ENCODE results near the gene STS. TPM values are rescaled to one million over a fixed set of nuclear protein-coding genes. Genes with fewer than 3 reads are reported as not detected.

STS gene, protein sequence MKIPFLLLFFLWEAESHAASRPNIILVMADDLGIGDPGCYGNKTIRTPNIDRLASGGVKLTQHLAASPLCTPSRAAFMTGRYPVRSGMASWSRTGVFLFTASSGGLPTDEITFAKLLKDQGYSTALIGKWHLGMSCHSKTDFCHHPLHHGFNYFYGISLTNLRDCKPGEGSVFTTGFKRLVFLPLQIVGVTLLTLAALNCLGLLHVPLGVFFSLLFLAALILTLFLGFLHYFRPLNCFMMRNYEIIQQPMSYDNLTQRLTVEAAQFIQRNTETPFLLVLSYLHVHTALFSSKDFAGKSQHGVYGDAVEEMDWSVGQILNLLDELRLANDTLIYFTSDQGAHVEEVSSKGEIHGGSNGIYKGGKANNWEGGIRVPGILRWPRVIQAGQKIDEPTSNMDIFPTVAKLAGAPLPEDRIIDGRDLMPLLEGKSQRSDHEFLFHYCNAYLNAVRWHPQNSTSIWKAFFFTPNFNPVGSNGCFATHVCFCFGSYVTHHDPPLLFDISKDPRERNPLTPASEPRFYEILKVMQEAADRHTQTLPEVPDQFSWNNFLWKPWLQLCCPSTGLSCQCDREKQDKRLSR
- 0.51 and 1.5 TPM in 2 replicates for total RNA-seq (2014; rRNA removed; shearing (Covaris generic))

DNA sequence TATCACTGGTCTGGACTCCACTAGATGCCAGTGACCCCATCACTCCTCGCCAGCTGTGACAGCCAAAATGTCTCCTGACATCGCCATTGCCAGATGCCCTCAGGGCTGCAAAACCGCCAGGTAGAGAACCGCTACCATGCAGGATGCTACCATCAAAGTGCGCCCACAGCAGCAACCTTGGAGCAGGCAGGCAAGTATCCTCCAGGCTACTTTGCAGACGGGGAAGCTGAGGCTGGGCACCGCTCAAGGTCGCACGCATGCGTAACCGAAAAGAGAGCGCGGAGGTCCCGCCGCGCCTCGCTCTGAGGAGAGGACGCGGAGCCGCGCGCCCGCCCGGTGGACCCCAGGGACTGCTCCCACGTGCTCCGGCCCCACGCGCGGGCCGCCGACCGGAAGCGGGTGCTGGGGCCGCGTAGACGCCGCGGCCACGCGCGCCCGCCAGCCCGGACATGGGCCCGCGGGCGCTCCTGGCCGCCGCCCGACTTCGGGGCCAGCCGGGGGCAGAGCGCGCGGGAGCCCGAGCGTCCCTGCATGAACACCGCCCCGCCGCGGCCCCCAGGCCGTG lies at the start of gene STS:
STS (plus strand) TSS at position 300 of the 565 bp plus-strand sequence. CDS start 105,488 bp downstream, outside the sequence.
- DNase-seq (ENCODE audit: low read depth): peak; percentile 5

DNA sequence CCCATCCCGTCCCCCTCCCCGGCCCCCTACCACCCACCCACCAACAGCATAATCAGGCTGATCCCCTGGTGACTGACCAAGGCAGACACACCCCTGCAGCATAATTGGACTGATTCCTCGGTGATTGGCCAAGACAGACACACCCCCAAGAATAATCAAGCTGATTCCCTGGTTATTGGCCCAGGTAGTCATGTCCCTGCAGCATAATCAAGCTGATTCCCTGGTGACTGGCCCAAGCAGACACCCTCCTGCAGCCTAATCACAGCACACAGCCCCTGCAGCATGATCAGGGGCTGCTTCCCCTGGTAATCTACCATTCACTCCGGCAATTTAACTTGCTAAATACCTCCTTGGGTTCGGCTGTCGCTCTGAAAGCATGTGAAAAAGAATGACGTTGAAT lies 47.5 kb upstream of the STS start:
- no peak for DNase-seq (ENCODE audit: low read depth)

DNA sequence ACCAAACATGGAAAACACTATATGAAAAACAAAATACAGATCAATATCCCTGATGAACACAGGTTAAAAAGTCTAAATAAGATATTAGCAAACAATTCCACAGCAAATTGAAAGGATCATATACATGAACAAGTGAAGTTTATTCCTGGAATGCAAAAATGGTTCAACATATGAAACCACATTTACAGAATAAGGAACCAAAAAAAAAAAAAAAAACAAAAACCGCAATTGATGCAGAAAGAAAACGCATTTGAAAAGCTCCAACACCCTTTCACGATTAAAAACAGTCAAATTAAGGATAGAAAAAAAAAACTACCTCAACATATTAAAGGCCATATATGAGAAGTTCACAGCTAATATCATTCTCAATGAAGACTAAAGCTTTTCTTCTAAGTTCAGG lies 45.4 kb upstream of the STS start:
- DNase-seq (ENCODE audit: low read depth): no peak

DNA sequence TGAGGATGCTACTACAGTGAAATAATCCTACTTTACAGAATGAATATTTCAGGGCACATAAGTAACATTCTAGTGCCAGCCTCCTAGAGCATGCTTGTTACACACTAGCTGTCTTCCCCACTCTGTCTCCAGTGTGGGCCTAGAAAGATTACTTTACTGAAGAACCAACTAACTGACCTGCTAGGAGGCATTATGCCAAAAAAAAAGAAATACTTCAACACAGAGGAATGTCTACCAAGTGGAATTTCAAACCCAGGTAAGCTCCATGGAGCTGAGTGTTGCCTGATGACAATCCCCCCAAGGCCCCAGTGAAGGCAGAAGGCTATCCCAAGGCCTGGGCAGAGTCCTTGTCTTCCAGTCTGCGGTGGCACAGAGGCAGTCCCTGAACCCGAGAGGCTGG lies 40.9 kb upstream of the STS start:
- no peak for DNase-seq (ENCODE audit: low read depth)

DNA sequence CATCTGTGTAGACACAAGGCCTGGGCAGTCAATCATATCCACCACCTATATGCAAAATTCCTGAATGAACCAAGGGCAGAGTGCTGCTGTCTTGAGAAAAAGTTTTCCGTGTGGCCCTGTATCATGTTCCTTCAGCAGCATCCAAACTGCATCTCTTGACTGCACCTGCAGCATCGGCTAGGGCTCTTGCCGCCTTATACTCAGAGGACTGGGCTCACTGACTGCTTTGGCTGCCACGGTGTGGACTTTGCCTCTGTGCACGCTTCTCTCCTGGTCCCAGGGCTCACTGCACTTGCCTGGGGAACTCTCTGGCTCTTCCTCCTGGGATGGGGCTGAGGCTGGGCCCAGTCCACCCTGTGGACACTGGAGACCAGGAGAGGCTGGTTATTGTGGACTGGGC lies 39.5 kb upstream of the STS start:
- no peak for DNase-seq (ENCODE audit: low read depth)

DNA sequence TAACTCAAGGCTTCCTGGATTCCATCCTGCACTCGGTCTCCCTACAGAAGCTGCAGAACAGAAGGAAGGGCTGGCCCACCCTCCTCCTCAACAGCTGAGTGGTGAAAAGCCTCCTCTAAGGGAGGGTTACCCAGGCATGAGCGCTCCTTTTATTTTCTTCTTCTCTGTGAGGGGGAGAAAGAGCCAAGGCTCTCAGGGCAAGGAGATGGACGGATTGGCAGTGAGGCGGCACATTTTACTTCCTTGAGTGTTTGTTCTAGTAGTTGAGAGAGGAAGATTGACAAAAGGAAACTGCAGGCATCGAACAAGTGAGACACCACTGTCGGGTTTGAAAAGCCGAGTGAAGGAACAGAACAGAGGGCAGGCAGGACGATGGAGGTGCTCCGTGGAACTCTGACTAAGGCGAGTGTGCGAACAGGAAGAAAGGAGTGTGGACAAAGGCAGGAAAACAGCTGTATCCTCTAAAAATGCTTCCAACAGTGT lies 38.4 kb upstream of the STS start:
- DNase-seq (ENCODE audit: low read depth): no peak

DNA sequence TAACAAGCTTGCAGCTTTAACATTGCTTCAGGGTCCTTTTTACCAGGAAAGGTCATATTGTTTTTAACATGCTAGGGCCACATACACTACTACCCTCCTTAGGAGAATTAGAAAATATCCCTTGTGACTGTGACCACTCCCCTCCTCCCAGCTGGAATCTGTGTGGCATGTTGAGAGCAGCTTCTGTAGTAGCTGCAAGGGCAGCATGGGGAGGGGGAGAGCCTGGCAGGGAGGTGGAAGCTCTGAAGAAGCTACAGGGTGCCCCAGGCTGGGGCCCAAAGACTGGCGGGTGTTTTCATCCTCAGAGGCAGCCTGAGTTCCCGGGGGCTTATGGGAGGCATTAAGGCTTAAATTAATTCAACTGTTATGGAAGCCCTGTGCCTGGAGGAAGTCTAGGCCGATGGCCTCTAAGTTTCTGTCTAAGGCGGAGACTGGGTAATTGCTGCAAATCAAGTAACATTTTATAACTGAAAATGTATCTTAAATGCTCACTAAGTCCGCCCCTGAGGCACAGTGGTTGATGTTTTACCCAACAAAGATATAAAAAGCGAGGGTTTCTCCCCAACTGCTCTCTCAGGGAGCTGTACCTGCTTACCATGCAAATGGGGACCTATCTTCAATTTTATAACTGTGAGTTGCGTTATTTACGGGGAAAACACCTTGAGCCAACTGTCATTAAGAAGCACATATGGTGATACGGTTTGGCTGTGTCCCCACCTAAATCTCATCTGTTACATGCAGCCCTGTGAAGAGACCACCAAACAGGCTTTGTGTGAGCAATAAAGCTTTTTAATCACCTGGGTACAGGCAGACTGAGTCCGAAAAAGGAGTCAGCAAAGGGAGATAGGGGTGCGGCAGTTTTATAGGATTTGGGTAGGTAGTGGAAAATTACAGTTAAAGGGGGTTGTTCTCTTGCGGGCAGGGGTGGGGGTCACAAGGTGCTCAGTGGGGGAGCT lies 37.4 kb upstream of the STS start:
- DNase-seq (ENCODE audit: low read depth): no peak

DNA sequence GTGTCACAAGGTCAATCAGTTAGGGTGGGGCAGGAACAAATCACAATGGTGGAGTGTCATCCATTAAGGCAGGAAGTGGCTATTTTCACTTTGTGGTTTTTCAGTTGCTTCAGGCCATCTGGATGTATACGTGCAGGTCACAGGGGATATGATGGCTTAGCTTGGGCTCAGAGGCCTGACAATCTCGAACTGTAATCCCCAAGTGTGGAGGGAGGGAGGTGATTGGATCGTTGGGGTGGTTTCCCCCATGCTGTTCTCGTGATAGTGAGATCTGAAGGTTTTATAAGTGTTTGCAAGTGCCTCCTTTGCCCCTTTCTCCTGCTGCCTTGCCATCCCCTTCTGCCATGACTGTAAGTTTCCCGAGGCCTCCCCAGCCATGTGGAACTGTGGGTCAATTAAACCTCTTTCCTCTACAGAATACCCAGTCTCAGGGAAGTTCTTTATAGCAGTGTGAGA lies 36.7 kb upstream of the STS start:
- peak; percentile 32 for DNase-seq (ENCODE audit: low read depth)

DNA sequence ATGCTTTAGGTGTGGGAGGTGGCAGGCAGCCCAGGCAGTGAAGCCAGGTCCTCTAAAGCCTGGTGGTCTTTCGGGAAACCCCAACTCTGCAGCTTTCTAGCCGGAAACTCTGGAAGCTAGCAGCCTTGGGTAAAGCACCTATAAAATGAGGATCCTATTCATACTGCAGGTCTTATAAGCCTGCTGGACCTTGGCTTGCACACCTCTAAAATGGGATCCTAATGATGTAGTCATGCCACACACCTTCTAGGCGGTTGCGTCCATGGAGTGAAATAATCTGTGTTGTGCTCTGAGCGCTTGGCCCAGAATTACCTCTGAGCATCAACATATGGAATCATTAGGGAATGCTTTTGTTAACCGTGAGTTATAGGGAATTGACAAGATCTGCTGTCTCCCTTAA lies 36.0 kb upstream of the STS start:
- no peak for DNase-seq (ENCODE audit: low read depth)

DNA sequence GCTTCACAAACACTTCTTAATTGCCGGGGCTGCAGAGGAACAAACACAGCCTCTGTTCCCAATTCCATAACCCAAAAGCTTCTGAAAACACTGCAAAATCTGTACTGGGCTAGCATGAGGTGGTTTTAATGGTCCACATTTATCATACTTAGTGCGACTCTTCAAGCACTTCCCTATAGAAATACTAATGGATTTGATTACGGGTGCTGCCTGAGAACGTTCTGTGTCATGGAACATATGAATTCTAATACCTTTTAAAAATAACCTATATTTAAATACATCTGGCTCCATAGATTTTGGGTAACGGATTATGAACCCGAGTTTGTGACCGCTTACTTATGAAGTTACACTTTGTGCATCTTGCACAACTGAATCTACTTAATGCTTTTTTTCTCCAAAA lies 35.4 kb upstream of the STS start:
- no peak for DNase-seq (ENCODE audit: low read depth)

DNA sequence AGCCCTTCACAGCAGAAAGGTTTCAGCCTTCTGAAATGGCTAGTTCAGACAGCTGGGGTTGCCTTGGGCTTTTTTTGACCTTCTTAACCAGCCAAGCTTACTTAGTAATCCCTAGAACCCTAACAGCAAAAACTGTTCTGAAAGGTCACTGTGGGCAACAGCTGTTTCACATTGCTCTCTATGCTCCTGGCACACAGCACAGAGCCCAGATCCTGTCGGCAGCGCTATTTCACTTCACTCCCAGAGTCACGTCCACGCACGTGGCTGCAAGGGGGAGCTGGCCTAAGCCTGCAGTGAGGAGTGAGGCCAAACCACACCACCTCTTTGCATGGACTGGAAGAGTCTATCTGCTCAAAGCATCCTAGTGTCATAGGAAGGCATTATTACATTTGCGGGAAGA lies 32.0 kb upstream of the STS start:
- DNase-seq (ENCODE audit: low read depth): no peak

DNA sequence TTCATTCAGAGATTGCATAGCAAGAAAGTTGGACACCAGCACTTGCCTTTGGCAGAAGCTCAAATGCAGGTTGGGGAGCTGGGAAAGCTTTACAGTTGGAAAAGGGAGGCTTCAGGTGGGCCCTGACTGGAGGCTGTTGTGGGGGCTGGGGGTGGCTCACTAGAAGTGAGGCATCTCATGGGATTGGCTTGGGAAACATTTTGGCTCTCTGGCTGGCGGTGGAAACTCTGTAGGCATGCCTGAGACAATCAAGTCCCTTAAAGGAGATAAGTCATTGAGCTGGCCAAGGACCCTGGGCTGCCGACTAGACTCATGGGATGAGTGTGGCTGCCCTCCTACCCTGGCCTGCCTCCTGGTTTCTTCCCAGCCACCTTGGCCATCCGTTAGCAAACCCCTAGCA lies 31.4 kb upstream of the STS start:
- DNase-seq (ENCODE audit: low read depth): no peak

DNA sequence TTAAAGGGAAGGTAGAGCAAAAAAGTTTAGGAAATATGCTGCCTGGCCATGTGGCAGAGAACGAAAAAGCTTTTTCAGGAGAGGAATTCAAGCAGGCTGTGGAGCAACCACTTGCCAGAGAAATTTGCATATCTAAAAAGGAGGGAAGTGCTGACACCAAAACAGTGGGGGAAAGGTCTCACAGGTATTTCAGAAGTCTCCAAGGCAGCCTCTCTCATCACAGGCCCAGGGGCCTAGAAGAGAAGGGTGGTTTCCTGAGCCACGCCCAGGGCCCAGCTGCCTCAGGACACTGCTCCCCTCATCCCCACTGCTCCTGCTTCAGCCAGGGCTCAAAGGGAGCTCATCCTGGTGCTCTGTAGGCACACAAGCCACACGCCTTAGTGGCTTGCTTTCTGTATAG lies 29.9 kb upstream of the STS start:
- DNase-seq (ENCODE audit: low read depth): no peak

DNA sequence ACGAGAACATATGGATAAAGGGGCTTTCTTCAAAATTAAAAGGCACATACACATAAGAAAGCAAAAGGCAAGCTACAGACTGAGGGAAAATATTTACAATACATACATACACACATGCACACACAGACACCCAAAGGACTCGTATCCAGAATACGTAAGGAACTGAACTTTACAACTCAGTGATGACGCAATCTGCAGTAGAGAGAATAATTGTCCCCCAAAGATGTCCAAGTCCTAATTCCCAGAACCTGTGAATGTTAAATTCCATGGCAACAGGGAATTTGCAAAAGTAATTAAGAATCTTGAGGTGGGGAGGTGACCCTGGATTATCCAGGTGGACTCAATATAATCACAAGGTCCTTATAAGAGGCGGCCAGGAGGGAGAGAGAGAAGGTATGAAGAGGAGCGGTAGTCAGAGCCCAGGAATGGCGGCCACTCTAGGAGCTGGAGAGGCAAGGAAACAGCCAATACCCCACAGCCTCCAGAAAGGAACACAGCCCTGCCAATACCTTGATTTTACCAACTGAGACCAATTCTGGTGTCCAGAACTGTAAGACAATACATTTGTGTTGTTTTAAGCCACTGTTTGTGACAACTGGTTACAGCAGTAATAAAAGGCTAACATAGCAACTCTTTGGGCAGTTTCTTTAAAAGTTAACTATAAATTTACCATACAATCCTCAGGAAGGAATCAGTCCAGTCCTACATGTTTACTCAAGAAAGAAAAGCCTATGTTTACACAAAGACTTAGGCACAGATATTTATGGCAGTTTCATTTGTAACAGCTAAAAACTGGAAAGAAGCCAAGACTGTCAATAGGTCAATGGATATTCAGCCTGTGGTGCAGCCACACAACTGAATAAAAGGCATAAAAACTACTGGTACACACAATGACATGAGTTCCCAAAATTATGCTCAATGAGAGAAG lies 27.3 kb upstream of the STS start:
- no peak for DNase-seq (ENCODE audit: low read depth)

DNA sequence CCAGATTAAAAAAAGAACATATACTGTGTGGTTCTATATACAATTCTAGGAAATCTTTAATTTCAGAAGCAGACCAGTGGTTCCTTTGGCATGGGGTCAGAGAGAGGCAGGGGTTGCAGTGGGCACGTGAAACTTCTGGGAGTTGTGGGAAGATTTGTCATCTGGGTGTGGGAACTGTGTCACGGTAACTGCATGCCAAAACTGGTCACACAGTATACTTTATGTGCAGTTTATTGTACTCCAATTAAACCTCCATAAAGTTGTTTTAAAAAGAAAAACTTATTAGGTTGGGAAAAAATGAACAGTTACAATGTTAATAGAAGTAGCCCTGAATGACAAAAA lies 26.7 kb upstream of the STS start:
- DNase-seq (ENCODE audit: low read depth): no peak

DNA sequence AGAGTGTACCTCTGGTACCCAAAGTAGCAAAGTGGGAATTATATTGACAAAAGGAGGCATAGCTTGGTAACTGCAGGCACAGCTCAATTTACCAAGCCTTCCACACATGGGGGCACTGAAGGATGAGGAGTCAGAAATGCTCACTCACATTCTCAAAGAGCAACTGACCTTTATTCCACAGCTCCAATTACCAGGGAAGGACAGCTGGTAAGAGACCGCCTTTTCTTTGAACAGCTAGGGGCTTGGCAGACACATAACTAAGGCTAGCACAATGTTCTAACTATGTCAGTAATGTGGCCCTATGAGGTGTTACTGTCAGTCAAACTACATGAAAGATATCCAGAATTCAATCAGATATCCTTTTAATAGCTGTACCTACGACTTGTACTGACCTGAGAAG lies 20.5 kb upstream of the STS start:
- DNase-seq (ENCODE audit: low read depth): no peak

DNA sequence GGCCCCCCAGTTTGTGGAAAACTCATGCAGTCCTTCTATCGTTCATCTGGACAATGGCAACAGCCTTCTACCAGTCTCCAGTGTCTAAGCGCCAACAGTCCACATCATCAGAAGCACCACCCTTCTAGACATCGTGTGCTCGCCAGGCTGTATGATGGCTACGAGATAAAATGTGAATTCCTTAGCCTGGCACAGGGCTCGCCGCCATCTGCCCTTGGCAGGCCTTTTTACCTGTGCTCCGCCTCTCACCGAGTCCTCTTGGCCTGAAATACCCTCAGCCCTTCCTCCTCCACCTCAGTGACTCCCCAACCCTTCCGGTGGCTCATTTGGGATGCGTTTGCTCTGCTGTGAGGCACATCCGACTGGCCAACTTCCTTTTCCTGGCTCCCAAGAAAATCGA lies 15.9 kb upstream of the STS start:
- no peak for DNase-seq (ENCODE audit: low read depth)

DNA sequence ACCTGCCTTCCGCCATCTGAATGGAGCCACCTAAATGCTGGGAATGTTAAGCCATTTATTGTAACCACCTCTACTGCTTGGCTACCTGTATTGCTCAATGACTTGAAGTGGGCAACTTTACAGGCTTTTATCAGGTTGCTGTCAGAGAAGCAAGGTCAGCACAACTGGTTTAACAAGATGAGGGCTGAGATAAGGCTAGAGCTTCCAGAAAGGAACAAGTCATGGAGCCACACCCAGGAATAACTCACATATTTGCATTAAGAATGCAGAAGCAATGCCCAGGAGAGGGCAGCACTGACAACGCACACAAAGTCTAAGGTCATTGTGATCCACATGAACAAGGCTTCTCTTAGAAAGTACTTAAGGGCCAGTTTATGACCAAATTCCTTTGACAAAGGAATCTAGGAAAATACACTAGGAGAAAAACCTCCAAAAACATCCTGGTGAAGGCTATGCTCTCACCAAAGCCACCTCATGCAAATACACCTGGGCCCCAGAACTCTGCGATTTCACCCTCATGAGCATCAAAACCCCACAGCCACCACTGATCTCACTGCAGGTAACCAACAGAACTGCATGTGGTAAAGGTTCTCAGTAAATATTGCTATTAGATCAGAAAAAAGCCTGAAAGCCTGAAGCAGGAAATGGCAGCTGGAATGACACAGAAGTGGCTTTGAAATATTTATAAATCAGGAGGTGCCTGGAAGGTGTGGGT lies 15.0 kb upstream of the STS start:
- peak; percentile 56 for DNase-seq (ENCODE audit: low read depth)

DNA sequence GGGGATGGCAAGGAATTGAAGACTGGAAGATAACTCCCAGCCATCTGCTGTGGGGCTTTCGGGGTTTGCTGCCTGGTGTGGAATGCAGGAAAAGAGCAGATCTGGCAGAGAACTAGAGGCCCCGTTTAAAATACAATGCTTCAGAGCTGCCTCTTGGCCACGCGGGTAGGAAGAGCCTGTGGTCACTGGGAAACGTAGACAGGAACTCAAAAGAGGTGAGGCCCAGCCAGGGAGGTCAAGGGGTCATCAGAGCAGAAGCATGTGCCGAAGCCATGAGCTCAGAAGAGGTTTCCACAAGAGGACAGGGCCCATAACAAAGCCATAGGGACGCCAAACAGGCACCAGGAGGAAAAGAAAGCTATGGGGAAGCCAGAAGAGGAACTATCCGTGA lies 14.5 kb upstream of the STS start:
- DNase-seq (ENCODE audit: low read depth): no peak

DNA sequence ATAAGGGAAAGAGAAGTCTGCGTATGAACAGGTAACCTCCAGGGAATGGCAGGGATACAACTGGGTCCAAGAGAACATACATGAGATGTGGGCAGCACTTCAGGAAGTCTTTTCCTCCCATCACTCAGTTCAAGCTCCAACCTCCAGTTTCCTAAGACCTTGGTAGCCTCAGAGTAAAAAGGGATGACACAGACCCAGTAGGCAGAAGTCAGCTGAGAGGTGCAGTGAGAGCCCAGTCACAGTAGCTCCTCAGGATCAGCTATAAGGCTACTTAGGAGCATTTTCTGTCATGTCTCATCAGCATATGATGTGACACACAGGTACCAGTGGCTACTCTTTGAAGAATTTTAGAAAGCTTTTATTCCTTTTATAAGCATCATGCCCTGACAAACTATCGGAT lies 12.5 kb upstream of the STS start:
- DNase-seq (ENCODE audit: low read depth): no peak

All from Daoy (cell line).